Measurements from ENCODE around the gene DIP2B. TPM values are rescaled to one million over a fixed set of nuclear protein-coding genes. Genes with fewer than 3 reads are reported as not detected.

The DIP2B gene
- total RNA-seq, 2 donors from 2014 or later: 30.8 to 34.3 TPM

DNA sequence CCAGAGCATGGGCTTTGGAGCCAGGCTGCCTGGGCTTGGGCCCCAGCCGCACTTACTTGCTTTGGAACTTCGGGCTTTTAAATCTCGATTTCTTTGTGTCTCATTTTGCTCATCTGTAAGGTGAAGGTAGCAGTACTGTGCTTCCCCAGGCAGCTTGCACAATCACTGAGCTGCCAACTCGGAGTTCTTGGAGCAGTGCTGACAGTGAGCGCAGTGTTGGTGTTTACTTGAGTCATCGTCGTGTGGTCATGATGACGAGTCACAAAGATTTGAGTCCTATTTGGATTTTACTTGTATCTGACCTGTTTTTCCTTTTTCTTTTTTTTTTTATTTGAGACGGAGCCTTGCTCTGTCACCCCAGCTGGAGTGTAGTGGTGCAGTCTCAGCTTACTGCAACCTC, 227.8 kb downstream of the DIP2B start:
- no peak for ATAC-seq
- Mint-ChIP-seq H3K4me3 (no peak overlapping the region), H3K27ac (no peak overlapping the region), H3K9me3 (no peaks in the 10 kb centered on the region), H3K4me1 (ENCODE audit: low read depth in 2 of 2) (no peaks in the 10 kb centered on the region), H3K36me3 (peaks cover 21% of the 10 kb centered on the region), H3K27me3 (no peaks in the 10 kb centered on the region)
- no peak for DNase-seq (ENCODE audit: low spot score)

DNA sequence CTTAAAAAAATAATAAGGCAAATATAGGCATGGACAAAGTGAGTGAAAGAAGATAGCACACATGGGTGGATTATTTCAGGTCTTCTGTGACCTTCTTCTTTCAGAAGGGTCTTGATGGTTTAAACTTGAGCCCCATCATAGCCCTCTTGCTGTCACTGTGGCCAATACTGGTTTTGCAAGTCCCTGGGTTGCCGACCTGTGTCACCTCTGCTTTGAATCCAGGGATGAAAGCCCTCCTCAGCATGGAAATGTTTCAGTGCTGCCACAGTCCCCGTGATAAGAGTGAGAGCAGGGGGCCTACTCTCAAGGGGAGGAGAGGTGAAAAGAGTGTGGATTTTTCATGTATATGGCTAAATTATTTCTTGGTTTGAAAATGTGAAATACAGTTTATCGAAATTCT, 228.9 kb downstream of the DIP2B start:
- no peaks in the 10 kb centered on the region for H3K9me3 Mint-ChIP-seq
- H3K4me1 Mint-ChIP-seq (ENCODE audit: low read depth in 2 of 2): no peaks in the 10 kb centered on the region
- peaks cover 19% of the 10 kb centered on the region for H3K36me3 Mint-ChIP-seq
- H3K27ac Mint-ChIP-seq: no peak overlapping the region
- no peak for DNase-seq (ENCODE audit: low spot score)
- no peak for ATAC-seq
- no peak overlapping the region for H3K4me3 Mint-ChIP-seq
- H3K27me3 Mint-ChIP-seq: no peaks in the 10 kb centered on the region

GRCh38 chr12:50734409-50735263, 229.9 kb downstream of the DIP2B start:
- H3K4me3 Mint-ChIP-seq: no peak overlapping the region
- H3K27ac Mint-ChIP-seq: no peak overlapping the region
- no peak for ATAC-seq
- H3K27me3 Mint-ChIP-seq: no peaks in the 10 kb centered on the region
- peaks cover 12% of the 10 kb centered on the region for H3K36me3 Mint-ChIP-seq
- no peaks in the 10 kb centered on the region for H3K9me3 Mint-ChIP-seq
- DNase-seq (ENCODE audit: low spot score): no peak
- H3K4me1 Mint-ChIP-seq (ENCODE audit: low read depth in 2 of 2): no peaks in the 10 kb centered on the region

DNA sequence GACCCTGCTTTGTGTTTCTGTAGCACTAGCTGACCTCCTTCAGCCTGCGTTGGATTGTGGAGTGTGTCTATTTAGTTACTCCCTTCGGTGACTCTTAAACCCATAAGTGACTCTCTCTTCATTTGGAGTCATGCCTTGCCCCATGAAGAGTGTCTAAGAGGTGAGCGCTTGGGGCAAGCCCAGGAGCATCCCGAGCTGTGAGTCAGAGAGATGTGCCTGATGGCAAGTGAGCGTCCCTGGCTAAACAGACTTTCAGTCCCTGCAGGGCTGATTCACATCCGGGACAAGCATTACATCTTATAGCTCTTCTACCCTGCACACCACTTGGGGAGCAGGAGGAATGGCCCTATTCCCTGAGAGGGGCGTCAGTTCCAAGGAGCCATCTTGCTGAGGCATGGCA, 234.8 kb downstream of the DIP2B start:
- no peak for DNase-seq (ENCODE audit: low spot score)
- Mint-ChIP-seq H3K9me3 (no peaks in the 10 kb centered on the region), H3K36me3 (peaks cover 12% of the 10 kb centered on the region), H3K4me3 (no peak overlapping the region), H3K27ac (no peak overlapping the region), H3K4me1 (ENCODE audit: low read depth in 2 of 2) (peaks cover 0 to 3% of the 10 kb centered on the region in 2 donors), H3K27me3 (no peaks in the 10 kb centered on the region)
- ATAC-seq: no peak

DNA sequence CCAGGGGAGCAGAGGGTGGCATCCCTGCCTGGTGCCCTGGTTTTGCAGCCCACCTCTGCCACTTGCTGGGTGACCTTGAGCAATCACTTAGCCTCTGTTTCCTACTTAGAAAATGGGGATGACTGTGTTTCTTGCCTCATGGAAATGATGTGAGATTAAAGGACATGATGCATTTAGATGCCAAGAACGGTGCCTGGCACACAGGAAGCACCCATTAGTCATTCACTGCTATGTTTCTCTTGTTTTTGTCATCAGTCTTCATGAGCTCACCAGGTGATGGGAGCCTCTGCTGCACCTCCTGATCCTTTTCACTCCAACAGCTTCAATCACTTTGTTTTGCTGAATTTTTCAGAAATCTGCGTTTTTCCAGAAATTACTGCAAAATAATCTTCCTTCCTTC, 235.5 kb downstream of the DIP2B start:
- ATAC-seq (no peak), DNase-seq (ENCODE audit: low spot score) (no peak)
- Mint-ChIP-seq H3K4me1 (ENCODE audit: low read depth in 2 of 2) (peaks cover 0 to 3% of the 10 kb centered on the region in 2 donors), H3K27me3 (no peaks in the 10 kb centered on the region), H3K36me3 (peaks cover 6% of the 10 kb centered on the region), H3K9me3 (no peaks in the 10 kb centered on the region), H3K4me3 (no peak overlapping the region), H3K27ac (peak overlapping the region in 1 of 2 donors; percentile 4)

GRCh38 chr12:50742776-50743175, 238.0 kb downstream of the DIP2B start:
- no peak overlapping the region for H3K4me3 Mint-ChIP-seq
- peaks cover 0 to 3% of the 10 kb centered on the region in 2 donors for H3K4me1 Mint-ChIP-seq (ENCODE audit: low read depth in 2 of 2)
- H3K27ac Mint-ChIP-seq: no peak overlapping the region
- DNase-seq (ENCODE audit: low spot score) (no peak), ATAC-seq (no peak)
- no peaks in the 10 kb centered on the region for H3K9me3 Mint-ChIP-seq
- no peaks in the 10 kb centered on the region for H3K27me3 Mint-ChIP-seq
- peaks cover 6% of the 10 kb centered on the region for H3K36me3 Mint-ChIP-seq

- H3K4me1 Mint-ChIP-seq (ENCODE audit: low read depth in 2 of 2): peaks cover 0 to under 1% of the 10 kb centered on the region in 2 donors
- H3K9me3 Mint-ChIP-seq: no peaks in the 10 kb centered on the region
- peaks cover 12% of the 10 kb centered on the region for H3K36me3 Mint-ChIP-seq
- ATAC-seq: no peak
- H3K4me3 Mint-ChIP-seq: no peak overlapping the region
- no peaks in the 10 kb centered on the region for H3K27me3 Mint-ChIP-seq
- no peak for DNase-seq (ENCODE audit: low spot score)
- no peak overlapping the region for H3K27ac Mint-ChIP-seq
These were observed 241.1 kb downstream of the DIP2B start for GRCh38 chr12:50745861-50746260.

DNA sequence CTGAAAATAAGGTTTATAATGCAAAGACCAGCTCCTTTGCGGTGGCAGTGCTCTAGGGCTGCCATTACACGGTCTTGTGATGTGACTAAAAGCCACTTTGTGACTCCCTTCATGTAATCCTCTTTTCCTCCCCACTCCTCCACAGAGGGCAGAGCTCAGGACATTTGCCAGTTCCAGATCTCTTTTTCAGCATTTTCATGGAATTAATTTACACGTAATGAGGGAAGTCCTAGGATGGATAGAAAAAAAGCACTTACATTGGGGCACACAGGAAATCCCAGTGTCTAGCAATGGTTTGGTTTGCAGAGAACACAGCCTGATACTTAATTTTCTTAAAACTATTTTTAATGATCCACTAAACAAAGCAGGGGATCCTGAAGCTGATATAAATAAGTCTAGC, 241.6 kb downstream of the DIP2B start:
- Mint-ChIP-seq H3K27me3 (no peaks in the 10 kb centered on the region), H3K4me3 (no peak overlapping the region), H3K36me3 (peaks cover 8% of the 10 kb centered on the region), H3K4me1 (ENCODE audit: low read depth in 2 of 2) (no peaks in the 10 kb centered on the region), H3K9me3 (no peaks in the 10 kb centered on the region), H3K27ac (no peak overlapping the region)
- ATAC-seq: no peak
- DNase-seq (ENCODE audit: low spot score): no peak

DNA sequence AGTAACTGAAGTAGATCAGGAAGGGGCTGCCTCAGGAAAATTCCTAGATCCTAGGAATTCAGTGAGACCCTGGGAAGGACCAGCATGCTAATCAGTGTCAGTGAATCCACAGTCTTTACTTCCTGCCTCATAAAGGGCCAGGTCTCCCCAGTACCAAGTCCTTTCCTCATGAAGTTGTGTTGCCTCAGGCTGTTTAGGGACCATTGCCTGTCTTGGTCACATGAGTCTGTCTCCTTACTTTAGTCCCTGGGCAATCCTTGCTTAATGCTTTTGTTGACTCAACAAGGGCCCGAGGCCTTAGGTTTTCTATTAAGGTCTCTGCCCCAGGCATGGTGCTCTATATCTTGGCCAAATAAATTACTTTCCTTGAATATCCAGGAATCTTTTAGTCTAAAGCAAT, 243.0 kb downstream of the DIP2B start:
- Mint-ChIP-seq H3K27ac (no peak overlapping the region), H3K9me3 (no peaks in the 10 kb centered on the region), H3K36me3 (peaks cover 6% of the 10 kb centered on the region), H3K27me3 (no peaks in the 10 kb centered on the region), H3K4me1 (ENCODE audit: low read depth in 2 of 2) (no peaks in the 10 kb centered on the region), H3K4me3 (no peak overlapping the region)
- no peak for DNase-seq (ENCODE audit: low spot score)
- no peak for ATAC-seq

DNA sequence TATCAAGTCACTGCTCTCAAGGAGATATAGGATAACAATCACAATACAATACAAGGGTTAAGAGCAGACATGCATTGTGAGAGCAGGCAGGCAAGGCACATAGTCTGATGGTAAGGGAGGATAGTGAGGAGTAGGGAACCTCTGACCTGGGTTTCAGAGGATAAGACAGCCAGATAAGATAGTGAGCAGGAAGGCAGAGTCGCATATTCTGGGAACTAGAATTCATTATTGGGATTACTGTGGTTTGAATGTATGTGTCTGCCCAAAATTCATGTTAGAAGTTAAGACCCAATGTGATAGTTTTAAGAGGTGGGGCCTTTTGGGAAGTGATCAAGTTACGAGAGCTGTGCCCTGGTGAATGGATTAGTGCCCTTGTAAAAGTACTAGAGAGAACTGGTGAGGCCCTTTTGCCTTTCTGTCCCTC, 244.7 kb downstream of the DIP2B start:
- no peaks in the 10 kb centered on the region for H3K9me3 Mint-ChIP-seq
- no peak for DNase-seq (ENCODE audit: low spot score)
- no peak for ATAC-seq
- H3K4me3 Mint-ChIP-seq: no peak overlapping the region
- H3K4me1 Mint-ChIP-seq (ENCODE audit: low read depth in 2 of 2): no peaks in the 10 kb centered on the region
- H3K36me3 Mint-ChIP-seq: peaks cover 6% of the 10 kb centered on the region
- H3K27ac Mint-ChIP-seq: no peak overlapping the region
- H3K27me3 Mint-ChIP-seq: no peaks in the 10 kb centered on the region

DNA sequence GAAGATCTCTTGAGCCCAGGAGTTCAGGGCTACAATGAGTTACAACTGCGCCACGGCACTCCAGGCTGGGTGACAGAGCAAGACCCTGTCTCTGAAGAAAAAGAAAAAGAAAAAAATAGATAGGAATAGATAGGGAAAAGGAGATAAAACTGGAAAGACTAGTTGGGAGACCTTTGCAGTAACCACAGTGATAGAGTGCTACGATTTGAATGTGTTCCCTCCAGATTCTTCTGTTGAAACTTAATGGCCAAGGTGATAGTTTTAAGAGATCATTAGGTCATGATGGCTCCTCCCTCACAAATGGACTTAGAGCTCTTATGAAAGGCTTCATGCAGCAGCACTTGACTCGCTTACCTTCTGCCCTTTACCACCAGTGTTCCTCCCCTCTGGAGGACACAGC, 245.6 kb downstream of the DIP2B start:
- ATAC-seq (no peak), DNase-seq (ENCODE audit: low spot score) (no peak)
- no peaks in the 10 kb centered on the region for H3K9me3 Mint-ChIP-seq
- no peaks in the 10 kb centered on the region for H3K4me1 Mint-ChIP-seq (ENCODE audit: low read depth in 2 of 2)
- no peak overlapping the region for H3K4me3 Mint-ChIP-seq
- peaks cover 6% of the 10 kb centered on the region for H3K36me3 Mint-ChIP-seq
- no peak overlapping the region for H3K27ac Mint-ChIP-seq
- H3K27me3 Mint-ChIP-seq: no peaks in the 10 kb centered on the region

- H3K4me3 Mint-ChIP-seq: no peak overlapping the region
- DNase-seq (ENCODE audit: low spot score) (no peak), ATAC-seq (no peak)
- no peaks in the 10 kb centered on the region for H3K27me3 Mint-ChIP-seq
- H3K4me1 Mint-ChIP-seq (ENCODE audit: low read depth in 2 of 2): no peaks in the 10 kb centered on the region
- no peak overlapping the region for H3K27ac Mint-ChIP-seq
- H3K36me3 Mint-ChIP-seq: peaks cover 6% of the 10 kb centered on the region
- H3K9me3 Mint-ChIP-seq: no peaks in the 10 kb centered on the region
These were observed 247.3 kb downstream of the DIP2B start for GRCh38 chr12:50751948-50752721.

DNA sequence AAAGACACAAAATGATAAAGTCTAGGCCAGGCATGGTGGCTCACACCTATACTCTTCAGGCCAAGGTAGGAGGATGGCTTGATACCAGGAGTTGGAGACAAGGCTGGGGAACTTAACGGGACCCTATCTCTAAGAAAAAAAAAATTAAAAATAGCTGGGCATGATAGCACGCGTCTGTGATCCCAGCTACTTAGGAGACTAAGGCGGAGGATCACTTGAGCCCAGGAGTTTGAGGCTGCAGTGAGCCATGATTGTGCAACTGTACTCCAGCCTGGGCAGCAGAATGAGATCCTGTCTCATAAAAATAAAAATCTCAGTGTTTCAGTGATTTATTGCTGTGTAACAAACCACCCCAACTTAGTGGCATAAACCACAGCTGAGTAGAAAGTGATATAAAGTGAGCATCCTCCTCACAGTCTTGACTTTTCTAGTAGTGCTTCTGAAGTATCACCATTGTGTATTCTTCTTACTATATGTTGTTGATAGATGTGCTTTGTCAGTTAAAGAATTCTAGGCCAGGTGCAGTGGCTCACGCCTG, 248.5 kb downstream of the DIP2B start:
- Mint-ChIP-seq H3K27me3 (no peaks in the 10 kb centered on the region), H3K27ac (no peak overlapping the region), H3K4me3 (no peak overlapping the region), H3K4me1 (ENCODE audit: low read depth in 2 of 2) (no peaks in the 10 kb centered on the region), H3K9me3 (no peaks in the 10 kb centered on the region), H3K36me3 (peaks cover 6% of the 10 kb centered on the region)
- no peak for ATAC-seq
- DNase-seq (ENCODE audit: low spot score): no peak

DNA sequence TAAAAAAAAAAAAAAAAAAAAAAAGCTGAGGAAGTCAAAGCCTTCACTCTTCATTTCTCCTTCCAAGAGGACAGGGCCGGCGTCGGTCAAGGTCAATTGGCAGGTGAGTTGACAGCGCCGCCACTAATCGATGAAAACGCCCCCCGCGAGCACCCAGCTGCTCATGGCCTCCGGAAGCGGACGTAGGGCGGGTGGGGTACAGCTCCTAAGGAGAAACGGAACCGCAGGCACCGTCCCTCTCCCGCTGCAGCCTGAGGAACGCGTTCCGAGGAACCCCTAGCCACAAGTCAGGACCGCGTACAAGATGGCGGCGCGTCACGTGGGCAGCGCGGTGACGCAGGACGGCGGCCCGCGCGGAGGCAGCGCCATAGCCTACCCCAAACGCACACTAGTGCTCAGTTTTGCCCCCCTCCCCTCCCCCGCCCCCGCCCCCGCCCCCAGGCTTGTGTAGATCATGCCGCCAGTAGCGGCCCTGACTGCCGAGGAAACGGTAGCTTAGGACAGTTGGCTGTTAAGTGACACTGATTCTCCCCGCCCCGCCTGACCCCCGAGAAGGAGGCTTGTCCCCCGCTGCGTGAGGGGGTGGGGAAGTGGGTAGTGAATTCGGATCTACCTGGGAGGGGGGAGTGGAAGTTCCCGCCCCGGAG, 259.0 kb downstream of the DIP2B start, which contains the start of gene ATF1:
Gene ATF1, plus strand, starts transcription at position 463 of the 647 bp plus-strand sequence. CDS start 16,045 bp downstream, outside the sequence.
- peak; percentile 95 for ATAC-seq
- no peaks in the 10 kb centered on the region for H3K9me3 Mint-ChIP-seq
- H3K36me3 Mint-ChIP-seq: no peaks in the 10 kb centered on the region
- H3K4me1 Mint-ChIP-seq (ENCODE audit: low read depth in 2 of 2): peaks cover 21 to 23% of the 10 kb centered on the region in 2 donors
- H3K27me3 Mint-ChIP-seq: no peaks in the 10 kb centered on the region
- H3K4me3 Mint-ChIP-seq: peak within 1 kb of the TSS; percentile 93
- peak; percentile 90 for DNase-seq (ENCODE audit: low spot score)
- peak within 1 kb of the TSS; percentile 74 to 97 for H3K27ac Mint-ChIP-seq
